ENCODE measurements around the gene TMEM231. TPM values are rescaled to one million over a fixed set of nuclear protein-coding genes. Genes with fewer than 3 reads are reported as not detected.

The TMEM231 gene
- total and polyA plus RNA-seq, 2 donors (not counting 3 experiments of a cell fraction or from before 2014, with no cell fraction given): 10.0 to 35.8 TPM

DNA sequence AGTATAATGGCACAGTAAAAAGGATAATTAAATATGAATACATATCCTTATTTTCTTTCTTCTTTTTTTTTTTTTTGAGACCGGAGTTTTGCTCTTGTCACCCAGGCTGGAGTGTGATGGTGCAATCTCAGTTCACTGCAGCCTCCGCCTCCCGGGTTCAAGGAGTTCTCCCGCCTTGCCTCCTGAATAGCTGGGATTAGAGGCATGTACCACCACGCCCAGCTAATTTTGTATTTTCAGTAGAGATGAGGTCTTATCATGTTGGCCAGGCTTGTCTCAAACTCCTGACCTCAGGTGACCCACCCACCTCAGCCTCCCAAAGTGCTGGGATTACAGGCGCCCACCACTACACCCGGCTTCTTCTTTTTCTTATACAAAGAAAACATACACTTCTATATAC is 22.2 kb upstream of the TMEM231 start:
- no TSS peak for BruUV-seq (replicated peaks)

More for the DNA sequence above, 22.2 kb upstream of the TMEM231 start:
- POLR2A ChIA-PET: no interaction called here
- Histone ChIP-seq H3K9me3 (replicated peaks; ENCODE audit: control insufficient read depth, insufficient read depth, low read length) (no peaks in the 10 kb centered on the region), H3K27me3 (ENCODE audit: control insufficient read depth in 2 of 2, insufficient read depth in 2 of 2, low read length in 2 of 2) (no peaks in the 10 kb centered on the region), H3K9ac (replicated peaks; ENCODE audit: extremely low read depth, insufficient read depth, low read length) (no peak overlapping the region), H3K4me1 (ENCODE audit: control insufficient read depth, extremely low read depth, insufficient read depth, low read length) (no peaks in the 10 kb centered on the region), H2AFZ (ENCODE audit: low read depth, low read length) (no peak overlapping the region), H3K9me1 (replicated peaks; ENCODE audit: control insufficient read depth, extremely low read depth, insufficient read depth, low read length) (no peaks in the 10 kb centered on the region), H3K4me2 (ENCODE audit: insufficient read depth, low read length) (no peak overlapping the region), H4K20me1 (replicated peaks; ENCODE audit: control insufficient read depth, extremely low read depth, insufficient read depth, low read length) (no peaks in the 10 kb centered on the region), H3K36me3 (ENCODE audit: control insufficient read depth in 2 of 2, extremely low read depth in 1 of 2, insufficient read depth in 2 of 2, low read length in 2 of 2) (peaks cover 7 to 20% of the 10 kb centered on the region in 2 experiments), H3K4me3 (replicated peaks in 1 of 3; ENCODE audit: insufficient read depth in 1 of 3, low read depth in 1 of 3, low read length in 3 of 3) (no peak overlapping the region), H3K79me2 (ENCODE audit: control insufficient read depth, insufficient read depth, low read length) (no peaks in the 10 kb centered on the region), H3K27ac (ENCODE audit: insufficient read depth, low read depth, low read length) (no peak overlapping the region)
- no peak for TF ChIP-seq POLR2AphosphoS5 (IDR thresholded peaks at IDR 0.05; ENCODE audit: insufficient read depth, low read depth, low read length)
- TF ChIP-seq MYC (IDR thresholded peaks at IDR 0.05; ENCODE audit: low read depth, low read length): no peak
- no peak for TF ChIP-seq POLR2A (IDR thresholded peaks at IDR 0.05; ENCODE audit: low read depth, low read length)
- TF ChIP-seq, protein P1, sequence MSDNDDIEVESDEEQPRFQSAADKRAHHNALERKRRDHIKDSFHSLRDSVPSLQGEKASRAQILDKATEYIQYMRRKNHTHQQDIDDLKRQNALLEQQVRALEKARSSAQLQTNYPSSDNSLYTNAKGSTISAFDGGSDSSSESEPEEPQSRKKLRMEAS (IDR thresholded peaks at IDR 0.05; ENCODE audit: insufficient read depth, insufficient read length): no peak
- no peak for TF ChIP-seq JUN (IDR thresholded peaks at IDR 0.05; ENCODE audit: borderline replicate concordance, insufficient read depth, insufficient read length, low read depth)
- no peak for TF ChIP-seq EZH2 (IDR thresholded peaks at IDR 0.05; ENCODE audit: borderline replicate concordance, low read depth, low read length, severe bottlenecking)
- TF ChIP-seq FOS (IDR thresholded peaks at IDR 0.05; ENCODE audit: borderline replicate concordance, insufficient read depth, low read length): no peak
- no peak for TF ChIP-seq GATA2 (IDR thresholded peaks at IDR 0.05; ENCODE audit: insufficient read depth, insufficient read length, low read depth, low read length)
- TF ChIP-seq, protein P2, sequence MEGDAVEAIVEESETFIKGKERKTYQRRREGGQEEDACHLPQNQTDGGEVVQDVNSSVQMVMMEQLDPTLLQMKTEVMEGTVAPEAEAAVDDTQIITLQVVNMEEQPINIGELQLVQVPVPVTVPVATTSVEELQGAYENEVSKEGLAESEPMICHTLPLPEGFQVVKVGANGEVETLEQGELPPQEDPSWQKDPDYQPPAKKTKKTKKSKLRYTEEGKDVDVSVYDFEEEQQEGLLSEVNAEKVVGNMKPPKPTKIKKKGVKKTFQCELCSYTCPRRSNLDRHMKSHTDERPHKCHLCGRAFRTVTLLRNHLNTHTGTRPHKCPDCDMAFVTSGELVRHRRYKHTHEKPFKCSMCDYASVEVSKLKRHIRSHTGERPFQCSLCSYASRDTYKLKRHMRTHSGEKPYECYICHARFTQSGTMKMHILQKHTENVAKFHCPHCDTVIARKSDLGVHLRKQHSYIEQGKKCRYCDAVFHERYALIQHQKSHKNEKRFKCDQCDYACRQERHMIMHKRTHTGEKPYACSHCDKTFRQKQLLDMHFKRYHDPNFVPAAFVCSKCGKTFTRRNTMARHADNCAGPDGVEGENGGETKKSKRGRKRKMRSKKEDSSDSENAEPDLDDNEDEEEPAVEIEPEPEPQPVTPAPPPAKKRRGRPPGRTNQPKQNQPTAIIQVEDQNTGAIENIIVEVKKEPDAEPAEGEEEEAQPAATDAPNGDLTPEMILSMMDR (IDR thresholded peaks at IDR 0.05; ENCODE audit: extremely low read depth in 1 of 2, insufficient read depth in 1 of 2, low read depth in 1 of 2, low read length in 2 of 2): no peak
- intact Hi-C loops (cut with micrococcal nuclease): no loop called here
- dilution Hi-C loops (cut with MboI; ENCODE audit: extremely low pct_ligation_motif_present, low sequenced_read_pairs): no loop called here
- FAIRE-seq (no peak), DNase-seq (ENCODE audit: low read depth, low spot score) (no peak)
- CTCF ChIA-PET: no interaction called here
